ENCODE results near the gene VAMP1.

DNA sequence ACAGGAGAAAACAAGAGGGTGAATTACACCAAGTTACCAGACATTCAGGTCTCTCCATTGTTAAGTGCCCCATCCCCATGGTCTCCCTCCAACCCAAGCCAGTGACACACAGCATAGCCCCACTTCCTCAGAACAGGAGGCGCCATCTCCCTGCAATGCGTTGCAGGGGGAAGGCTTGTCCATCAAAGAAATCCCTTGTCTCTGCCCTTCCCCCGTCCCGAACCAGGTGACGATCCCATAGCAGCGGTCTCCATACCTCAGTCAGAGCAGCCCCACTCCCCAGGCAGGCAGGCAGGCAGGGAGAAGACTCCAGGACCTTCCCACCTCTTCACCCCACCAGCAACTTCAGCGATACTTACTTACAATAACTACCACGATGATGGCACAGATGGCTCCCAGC is 5.9 kb downstream of the VAMP1 start:
- TF ChIP-seq, protein P1, sequence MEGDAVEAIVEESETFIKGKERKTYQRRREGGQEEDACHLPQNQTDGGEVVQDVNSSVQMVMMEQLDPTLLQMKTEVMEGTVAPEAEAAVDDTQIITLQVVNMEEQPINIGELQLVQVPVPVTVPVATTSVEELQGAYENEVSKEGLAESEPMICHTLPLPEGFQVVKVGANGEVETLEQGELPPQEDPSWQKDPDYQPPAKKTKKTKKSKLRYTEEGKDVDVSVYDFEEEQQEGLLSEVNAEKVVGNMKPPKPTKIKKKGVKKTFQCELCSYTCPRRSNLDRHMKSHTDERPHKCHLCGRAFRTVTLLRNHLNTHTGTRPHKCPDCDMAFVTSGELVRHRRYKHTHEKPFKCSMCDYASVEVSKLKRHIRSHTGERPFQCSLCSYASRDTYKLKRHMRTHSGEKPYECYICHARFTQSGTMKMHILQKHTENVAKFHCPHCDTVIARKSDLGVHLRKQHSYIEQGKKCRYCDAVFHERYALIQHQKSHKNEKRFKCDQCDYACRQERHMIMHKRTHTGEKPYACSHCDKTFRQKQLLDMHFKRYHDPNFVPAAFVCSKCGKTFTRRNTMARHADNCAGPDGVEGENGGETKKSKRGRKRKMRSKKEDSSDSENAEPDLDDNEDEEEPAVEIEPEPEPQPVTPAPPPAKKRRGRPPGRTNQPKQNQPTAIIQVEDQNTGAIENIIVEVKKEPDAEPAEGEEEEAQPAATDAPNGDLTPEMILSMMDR (IDR thresholded peaks at IDR 0.05; ENCODE audit: low read depth, low read length, poor library complexity, severe bottlenecking): no peak
- no peak for TF ChIP-seq EZH2phosphoT487 (IDR thresholded peaks at IDR 0.05; ENCODE audit: borderline replicate concordance, low read length)
